ENCODE measurements around the gene EFCAB6.

Gene EFCAB6

DNA sequence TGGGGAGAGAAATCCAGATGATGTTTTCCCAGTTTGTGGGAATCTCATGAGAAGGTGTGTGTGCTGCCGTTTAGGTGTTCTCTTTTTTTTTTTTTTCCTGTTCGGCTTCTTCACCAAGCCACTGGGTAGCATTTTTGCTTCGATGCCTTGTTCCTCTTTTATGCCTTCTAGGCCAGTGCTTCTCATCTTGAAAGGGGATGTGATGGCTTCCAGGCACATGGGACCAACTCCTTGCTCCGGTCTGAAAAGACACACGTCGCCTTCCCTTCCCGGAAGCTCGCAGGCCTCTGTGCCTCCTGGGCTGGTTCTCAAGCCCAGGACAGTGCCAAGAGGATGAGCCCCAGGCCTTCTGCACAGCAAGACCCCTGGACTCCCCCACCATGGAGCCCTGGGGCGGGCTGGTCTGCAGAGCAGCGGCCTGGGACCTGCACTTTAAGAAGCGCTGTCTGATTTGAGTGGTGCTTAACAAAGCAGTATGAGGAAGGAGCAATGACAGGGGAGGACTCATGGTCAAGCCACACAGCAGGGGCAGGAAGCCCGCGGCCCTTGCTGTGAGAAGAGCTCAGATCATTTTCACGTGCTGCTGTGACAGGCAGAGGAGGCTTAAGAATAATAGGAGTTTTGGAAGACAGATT, 241.5 kb downstream of the EFCAB6 start:
- DNase-seq, result no peak

DNA sequence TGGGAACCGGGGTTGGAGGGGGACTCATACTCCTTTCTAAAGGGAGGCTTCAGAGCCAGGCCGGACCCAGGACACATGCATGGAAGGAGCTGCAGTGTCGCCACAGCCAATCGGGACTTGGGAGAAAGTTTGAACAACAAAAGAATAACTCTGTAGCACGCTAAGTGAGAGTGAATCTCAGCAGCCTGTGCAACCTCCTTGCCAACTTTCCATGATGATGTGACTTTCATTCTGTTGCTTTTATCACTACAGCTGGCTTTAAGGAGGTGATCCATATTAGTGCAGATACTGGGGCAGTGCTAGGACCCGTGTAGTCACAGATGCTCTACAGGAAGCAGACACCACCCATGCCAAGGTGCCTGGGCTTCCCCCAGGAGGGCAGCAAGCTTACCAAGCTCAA, 243.0 kb downstream of the EFCAB6 start:
- no peak for DNase-seq

DNA sequence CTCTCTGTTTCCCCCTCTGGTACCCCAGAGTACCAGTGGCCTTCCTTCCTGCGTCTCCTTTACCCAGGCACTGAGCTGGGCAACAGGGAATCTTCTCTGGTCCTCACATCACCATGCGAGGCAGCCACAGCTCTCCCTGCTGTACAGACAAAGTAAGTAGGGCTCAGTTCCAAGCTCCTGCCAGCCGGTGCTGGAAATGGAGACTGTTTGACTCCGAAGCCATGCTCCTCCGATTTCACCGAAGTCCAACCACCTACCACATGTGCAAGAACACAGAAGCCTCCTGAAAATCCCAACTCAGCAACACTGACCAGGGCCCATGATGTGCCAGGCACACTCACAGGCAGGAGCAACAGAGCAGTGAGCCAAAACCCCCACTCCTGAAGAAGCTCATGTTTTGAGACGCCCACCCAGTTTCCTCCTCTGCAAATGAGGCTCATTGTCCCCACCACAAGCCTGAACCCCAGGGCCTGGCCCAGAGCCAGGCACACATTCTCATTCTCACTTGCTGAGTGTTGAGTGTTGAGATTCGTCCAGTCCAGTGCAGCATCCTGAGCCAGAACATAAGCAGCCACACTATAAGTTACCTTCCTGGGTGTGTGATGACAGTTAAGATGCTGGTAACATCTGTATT, 244.3 kb downstream of the EFCAB6 start:
- DNase-seq, result no peak

DNA sequence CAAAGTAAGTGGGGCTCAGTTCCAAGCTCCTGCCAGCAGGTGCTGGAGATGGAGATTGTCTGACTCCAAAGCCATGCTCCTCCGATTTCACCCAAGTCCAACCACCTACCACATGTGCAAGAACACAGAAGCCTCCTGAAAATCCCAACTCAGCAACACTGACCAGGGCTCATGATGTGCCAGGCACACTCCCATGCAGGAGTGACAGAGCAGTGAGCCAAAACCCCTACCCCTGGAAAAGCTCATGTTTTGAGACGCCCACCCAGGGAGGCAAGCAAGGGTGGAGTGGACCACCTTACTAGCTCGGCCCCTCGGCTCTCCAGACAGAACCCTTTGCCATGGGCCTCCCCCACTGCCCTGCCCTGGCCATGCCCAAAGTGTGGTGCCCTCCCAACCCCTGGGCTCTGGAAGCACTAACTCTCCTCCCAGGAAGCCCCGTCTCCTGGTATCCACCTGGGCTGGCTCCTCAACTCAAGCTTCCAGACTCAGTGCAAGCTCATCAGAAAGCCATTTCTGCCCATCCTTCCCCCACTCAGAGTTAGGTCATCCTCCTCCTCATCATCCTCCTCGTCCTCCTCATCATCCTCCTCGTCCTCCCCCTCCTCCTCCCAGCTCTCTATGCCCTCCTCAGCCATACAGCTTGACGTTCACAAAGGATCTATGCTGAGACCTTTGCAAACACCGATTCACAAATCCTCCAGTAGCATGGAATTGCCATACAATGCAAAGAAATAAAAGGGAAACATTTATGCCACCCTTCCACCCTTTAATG, 245.4 kb downstream of the EFCAB6 start:
- DNase-seq, result no peak

DNA sequence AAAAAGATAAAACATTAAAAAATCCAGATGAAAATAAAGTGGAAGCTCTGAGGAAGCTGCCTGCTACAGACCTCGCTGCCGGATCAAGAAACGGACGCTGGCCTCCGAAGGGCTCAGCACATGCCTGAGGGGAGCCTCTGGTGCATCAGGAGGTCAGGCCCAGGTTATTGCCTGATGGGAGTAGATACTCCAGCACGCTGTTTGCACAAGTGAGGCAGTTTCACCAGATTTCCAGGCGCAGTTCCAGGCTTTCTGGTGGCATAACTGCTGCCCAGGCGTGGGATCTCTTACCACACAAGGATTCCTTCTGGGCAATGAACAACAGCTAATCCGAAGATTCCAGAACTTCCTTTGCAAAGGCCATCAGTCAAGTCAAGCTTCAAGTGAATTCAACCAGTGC, 246.1 kb downstream of the EFCAB6 start:
- DNase-seq, result no peak

DNA sequence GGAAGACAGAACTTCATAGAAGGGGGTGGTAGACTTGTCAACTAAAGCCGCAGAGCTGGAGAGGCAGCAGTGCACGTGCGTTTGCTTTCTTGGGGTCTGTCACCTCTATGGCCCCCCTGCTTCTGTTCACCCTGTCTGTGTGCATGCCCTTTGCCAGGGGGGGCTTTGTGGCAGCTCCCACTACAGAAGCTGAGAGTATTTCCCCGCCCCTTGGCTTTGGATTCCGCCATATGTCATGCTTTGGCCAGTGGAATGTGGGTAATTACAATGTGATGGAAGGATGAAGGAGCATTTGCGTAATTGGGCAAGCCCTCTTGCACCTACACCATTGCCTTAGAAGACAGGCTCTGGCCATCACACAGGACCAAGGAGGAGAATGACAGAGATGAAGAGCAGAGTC, 247.2 kb downstream of the EFCAB6 start:
- no peak for DNase-seq

DNA sequence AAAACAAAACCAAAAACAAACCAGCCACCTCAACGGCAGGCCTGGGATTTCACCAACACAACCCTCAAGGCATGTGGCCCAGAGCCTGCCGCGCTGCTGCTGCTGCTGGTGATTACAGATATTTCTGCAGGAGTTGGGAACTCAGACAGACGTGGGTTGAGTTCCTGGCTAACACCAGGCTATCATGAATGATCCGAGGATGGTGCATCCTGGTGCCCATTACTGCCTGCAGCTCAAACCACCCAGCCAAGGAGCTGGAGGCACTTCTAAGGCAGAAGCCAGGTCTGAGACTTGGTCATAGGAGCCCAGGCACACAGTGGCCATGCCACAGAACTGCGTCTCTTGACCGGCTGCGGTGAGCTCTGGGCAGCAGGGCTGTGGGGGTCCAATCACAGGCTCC, 248.5 kb downstream of the EFCAB6 start:
- no peak for DNase-seq

DNA sequence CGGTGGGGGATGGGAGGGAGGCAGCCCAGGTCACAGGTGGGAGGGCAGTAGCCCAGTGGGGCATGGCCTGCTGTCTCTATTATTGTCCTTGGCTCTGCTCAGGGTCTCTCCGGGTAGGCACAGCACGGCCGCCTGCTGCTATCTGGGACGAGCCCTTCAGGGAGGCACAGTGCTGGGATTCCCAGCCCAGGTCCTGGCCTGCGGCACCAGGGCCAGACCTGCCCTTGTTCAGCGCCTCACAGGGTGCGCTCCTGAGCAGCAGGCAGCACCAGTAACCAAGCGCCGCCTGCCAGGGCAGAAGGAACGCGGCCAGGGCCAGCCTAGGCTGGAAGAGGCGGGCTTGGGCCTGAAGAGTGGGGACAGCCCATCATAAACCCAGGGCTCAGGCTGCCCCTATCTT, 249.3 kb downstream of the EFCAB6 start:
- DNase-seq, result no peak

DNA sequence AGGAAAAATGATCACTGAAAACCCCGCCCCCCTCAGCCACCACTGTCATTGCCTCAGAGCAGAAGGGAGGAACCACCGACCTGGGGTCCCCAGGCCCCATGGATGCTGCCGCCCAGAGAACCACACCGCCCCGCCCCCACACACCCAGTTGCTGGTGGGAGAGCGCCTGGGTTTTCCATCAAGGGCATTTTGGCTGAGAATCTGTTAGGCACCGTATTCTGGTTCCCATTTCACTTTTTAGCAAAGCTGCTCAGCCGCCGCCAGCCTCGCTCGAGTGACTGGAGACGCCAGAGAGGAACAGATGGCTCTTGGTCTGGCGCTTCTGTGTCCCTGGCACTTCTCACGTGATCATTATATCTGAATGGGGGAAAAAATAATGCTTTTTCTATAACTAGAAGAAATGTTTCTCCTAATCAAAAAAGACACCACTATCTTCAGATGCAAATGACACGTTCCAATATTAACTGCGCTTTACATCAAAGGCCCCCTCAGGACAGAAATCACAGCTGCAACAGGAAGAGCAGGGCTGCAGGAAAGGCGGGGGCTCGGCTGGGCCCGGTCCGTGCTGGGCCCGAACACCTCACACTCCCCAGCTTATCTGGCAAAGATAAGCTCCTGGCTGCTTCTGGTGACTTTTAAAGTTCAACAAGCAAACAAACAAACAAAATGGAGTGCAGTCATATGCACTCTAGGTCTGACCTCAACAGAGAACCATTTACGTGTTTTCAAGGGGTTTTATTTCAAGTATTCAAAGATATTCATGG, 250.5 kb downstream of the EFCAB6 start:
- DNase-seq, result peak; percentile 34

DNA sequence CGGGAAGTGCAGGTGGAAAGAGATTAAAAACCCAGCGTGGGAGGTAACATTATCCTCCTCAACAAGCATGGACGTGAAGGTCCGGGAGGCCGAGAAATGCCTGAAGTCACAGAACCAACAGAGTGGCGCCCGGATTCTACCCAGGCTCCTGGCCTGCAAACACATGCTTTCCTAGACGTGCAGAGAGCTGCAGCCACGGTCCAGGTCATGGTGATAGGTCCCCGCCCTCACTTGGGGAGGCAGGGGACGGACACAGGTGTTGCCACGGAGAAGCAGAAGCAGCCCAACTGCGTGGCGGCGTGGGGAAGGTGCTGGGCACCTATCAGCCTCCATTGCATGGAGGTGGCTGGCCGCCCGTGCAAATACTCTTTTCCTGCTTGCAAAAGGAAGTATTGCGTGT, 251.5 kb downstream of the EFCAB6 start:
- no peak for DNase-seq

DNA sequence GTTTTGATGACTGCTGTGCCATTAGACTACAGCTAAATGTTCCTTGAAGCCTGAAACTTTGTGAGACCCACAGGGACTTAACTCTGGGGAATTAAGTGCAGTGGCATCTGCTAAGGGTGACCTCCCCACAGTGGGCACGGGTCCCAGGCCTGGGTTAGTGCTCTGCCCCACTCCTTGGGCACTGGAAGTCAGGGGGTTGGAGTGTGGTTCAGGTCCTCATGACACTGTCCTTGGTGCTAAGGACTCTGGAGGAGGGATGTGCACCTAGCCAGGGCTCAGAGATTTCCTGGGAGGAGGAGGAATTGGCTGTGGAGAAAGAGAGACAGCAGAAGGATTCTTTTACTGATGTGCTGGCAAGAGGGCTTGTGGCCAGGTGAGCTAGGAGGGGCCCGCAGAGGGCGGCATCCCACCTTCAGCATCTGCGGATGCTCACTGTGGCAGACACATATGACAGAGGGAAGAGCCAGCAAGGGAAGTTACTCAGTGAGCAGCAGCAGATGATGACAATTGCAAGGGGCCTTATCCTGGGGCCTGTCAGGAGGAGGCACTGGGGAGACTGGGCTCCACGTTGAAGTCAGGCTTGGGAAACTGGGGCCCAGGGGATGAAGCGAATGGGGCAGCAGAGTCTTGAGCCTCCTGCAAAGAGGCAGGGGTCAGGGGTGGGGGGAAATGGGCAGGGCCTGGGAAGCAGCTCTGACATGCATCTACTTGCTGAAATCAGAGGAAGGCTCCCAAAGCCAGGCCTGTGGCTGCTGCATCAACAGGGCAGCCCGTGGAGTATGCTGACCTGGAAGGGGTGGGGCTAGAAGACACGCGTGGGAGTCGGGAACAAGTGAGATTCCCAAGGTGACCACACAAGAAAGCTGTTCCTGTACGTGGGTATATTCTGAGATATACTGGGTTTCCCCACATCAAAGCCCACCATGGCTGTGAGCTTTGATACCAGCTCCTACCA, 256.3 kb downstream of the EFCAB6 start:
- DNase-seq, result no peak

DNA sequence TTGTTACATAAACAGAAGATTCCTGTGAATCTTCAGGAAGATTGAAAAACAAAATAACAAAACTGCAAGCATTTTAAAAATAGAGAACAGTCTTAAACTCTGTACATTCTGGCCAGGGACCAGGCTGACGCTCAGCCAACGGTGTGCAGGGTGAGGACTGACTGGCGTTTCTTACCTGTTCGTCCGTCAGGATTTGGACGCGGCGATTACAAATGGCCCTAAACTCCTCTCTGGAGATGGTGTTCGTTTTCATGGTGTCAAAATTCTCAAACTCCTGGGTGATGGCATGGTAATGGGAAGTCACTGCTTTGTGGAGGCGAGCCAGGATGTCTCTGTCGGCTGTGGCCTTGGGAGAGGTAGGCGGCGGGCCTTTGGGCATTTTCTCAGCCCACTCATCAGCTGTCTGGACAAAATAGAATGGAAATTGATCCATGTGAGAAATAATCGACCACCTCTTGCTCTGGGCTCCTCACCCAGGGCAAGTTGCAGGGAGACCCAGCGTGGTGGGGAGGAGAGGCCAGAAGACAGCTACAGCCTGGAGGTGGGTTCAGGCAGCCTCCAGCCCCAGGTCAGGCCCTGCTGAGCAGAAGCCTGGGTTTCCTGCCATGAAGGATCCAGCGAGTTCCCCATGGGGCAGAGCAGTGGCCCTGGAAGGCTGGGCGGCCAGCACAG, 257.3 kb downstream of the EFCAB6 start:
- DNase-seq, result no peak

DNA sequence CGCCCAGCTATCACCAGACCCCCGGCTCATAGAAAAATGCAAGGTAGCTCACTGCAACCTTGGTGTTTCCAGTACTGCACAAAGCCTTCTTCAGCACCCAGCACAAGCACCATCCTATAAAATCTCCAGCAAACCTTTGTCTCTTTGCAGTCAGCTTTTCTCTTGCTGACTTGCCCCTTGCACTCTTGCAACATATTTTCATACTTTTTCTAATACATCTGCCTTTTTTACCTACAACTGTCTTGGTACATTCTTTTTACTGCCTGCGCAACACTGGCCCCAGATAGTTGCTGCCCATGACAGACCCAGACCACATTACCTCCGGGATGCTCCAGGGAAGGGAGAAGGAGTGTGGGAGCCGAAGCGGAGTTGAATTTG, 257.9 kb downstream of the EFCAB6 start:
- DNase-seq, result no peak

DNA sequence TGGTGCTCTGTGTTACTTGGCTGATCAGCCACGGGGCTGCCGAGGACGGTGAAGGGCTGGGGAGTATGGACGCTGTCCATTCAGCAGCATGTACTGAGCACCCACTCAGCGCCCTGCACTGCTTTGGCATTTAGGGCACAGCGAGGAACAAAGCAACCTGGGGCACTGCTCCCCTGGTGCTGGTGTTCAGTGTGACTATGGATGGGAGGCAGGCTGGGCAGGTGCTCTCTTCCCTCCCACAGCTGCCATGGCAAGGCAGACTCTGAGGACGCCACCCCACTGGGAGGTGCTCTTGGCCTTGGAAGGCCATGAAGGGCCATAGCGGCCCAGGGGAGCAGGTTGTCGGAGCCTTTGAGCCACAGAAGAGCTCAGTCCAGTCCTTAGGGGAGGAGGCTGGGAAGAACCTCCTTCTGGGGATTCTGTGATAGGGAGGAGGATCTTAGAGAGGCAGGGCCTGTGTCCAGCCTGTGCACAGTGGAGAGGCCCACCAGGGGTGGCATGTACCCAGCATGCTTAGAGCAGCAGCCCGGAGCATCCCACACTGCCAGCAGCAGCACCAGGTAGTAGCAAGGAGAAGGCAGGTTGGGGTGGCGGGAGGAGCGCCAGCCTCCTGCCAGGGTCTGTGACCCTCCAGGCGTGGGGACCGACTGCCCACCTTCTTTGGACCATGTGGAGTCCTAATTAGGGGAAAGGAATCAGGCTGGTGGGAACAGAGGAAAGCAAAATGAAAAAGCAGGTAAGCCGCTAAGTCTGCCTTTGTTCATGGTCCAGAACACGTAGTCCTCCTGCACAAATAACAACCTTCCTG, 258.4 kb downstream of the EFCAB6 start:
- no peak for DNase-seq

DNA sequence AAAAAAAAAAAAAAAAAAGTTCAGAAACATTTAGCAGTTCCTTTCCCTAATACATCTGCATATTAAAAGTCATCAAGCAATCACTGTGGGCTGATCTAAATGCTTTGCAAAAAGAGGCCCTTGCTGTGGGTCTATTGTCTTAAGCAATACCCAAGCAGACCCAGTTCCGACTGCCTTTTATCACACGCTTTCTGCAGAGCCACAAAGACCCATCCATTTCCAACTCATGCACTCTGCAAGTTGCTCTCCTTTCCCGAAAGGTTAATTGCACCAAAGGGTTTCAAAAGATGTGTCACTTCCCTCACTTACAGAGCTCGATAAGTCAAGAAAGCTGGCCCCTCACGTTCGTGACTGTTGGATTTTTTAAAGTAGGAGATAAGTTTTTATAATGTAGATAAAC, 261.4 kb downstream of the EFCAB6 start:
- no peak for DNase-seq

DNA sequence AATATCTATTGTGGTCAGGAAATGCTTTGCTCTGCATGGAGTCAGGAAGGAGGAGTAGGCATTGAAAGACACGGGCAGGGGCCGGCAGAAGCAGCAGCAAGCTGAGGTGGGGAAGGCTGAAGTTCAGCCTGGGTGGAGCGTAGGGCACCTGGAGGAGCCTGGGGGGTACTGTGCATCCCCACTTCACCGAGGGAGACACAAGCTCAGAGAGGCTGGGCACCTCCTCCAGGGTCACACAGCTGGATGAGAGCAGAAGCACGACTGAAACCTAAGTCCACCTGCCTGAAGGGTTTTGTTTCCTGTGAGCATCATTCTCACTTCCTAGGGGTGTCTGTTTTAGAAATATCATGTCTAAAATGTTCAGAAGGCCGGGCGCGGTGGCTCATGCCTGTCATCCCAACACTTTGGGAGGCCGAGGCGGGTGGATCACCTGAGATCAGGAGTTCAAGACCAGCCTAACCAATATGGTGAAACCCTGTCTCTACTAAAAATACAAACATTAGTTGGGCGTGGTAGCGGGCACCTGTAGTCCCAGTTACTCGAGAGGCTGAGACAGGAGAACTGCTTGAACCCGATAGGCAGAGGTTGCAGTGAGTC, 262.0 kb downstream of the EFCAB6 start:
- DNase-seq, result no peak

DNA sequence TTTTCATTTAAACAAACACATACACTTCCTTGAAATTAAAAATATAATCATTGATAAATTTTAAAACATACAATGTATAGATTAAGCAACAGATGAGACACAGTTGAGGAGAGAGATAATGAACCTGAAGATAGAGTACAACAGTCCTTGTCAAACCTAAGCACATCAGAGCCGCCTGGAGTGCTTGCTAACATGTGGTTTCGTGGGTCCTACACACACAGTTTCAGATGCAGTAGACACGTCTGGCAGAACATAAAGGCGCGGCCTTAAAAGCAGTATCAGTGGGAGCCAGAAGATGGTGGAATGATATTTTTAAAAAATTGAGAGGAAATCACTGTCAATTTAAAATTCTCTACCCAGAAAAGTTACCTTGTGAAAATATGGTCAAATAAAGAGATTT, 265.9 kb downstream of the EFCAB6 start:
- no peak for DNase-seq

DNA sequence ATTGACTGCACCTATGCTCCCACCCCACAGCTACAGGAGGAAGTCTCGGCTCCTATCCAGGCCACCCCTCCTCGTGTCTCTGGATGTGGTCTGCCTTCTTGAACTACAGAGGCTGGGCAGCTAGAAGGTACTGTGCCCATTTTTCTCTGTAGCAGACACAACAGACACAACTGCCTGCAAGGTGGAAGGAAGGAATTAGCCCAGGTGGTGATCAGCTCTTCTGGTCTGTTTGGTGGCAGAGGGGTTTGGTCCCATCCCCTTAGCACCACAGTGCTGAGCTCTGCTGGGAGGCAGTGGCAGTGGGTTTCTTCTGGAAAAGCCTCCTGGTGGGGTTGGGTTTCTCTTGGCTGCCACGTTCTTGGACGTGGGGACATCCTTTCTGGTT, 267.8 kb downstream of the EFCAB6 start:
- no peak for DNase-seq

DNA sequence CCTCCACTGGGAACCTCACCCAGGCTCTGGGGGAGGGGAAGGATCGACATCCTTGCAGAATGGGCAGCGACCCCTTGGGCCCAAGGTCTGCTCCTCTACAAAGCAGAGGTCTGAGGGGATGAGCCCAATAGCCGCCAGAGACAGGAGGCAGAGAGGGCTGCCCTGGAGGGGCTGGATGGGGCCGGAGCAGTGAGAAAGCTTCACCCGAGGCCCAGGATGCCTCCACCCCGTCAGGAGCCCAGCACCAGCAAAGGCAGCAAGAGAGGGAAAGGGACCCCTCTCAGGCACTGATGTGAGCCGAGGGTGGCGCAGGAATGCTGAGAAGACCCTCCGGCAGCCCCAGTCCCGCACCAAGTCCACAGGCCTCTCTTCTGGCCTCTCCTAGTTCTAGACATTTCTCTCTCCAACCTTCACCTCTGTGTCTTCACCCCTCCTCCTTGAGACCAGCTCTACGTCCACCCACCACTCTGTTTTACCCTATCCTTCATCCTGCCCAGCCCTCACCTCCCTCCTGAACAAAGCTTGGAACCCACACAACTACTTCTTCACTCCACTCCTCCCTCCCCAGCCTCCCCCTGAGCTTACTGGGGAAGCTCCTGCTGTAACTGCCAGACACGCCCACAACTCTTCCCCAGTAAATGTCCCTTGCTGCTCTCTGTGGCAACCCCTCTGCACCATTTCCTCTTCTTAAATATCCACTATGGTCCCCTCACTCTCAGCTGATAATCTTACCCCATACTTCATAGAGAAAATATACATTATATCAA, 268.4 kb downstream of the EFCAB6 start:
- no peak for DNase-seq
